HG03097 (cell line): ENCODE measurements around the gene IFT80.

Experiments
- ATAC-seq: cut with Tn5 transposase; IDR thresholded peaks from one replicate; pipeline ENCODE4 v1.9.1; 2021; ENCODE audit not compliant: unreplicated experiment, low FRiP score

IFT80 gene

GRCh38 chr3:160399125-160400029, at the start of gene IFT80, which contains the start of gene SMC4:
Gene IFT80, minus strand, starts transcription at chr3:160399225. Its CDS starts 14,625 bp downstream, at chr3:160384600.
Gene SMC4, plus strand, starts transcription at chr3:160399650. Its CDS starts 1,177 bp downstream, at chr3:160400827.
- peak; percentile 92 for ATAC-seq

- ATAC-seq: no peak
Observed at GRCh38 chr3:160447544-160447943, 48.5 kb upstream of the IFT80 start.

GRCh38 chr3:160446522-160447056, 47.6 kb upstream of the IFT80 start:
- ATAC-seq: no peak

- ATAC-seq: no peak
Observed at GRCh38 chr3:160445854-160446253, 46.8 kb upstream of the IFT80 start.

GRCh38 chr3:160444411-160444810, 45.4 kb upstream of the IFT80 start:
- ATAC-seq: no peak

- ATAC-seq: no peak
Observed at GRCh38 chr3:160440687-160441086, 41.7 kb upstream of the IFT80 start.

- no peak for ATAC-seq
Observed at GRCh38 chr3:160437083-160437455, 38.0 kb upstream of the IFT80 start.

- ATAC-seq: no peak
Observed at GRCh38 chr3:160435747-160436146, 36.7 kb upstream of the IFT80 start.

GRCh38 chr3:160435095-160435494, 36.1 kb upstream of the IFT80 start:
- no peak for ATAC-seq

GRCh38 chr3:160434071-160434470, 35.0 kb upstream of the IFT80 start:
- no peak for ATAC-seq

GRCh38 chr3:160427832-160428424, 28.9 kb upstream of the IFT80 start:
- no peak for ATAC-seq

- ATAC-seq: no peak
Observed at GRCh38 chr3:160417311-160417710, 18.3 kb upstream of the IFT80 start.

GRCh38 chr3:160413613-160414248, 14.7 kb upstream of the IFT80 start:
- ATAC-seq: no peak

GRCh38 chr3:160412477-160412876, 13.5 kb upstream of the IFT80 start:
- ATAC-seq: no peak

GRCh38 chr3:160409812-160410610, 11.0 kb upstream of the IFT80 start:
- ATAC-seq: no peak

GRCh38 chr3:160403796-160404470, 4.9 kb upstream of the IFT80 start:
- no peak for ATAC-seq

- ATAC-seq: no peak
Observed at GRCh38 chr3:160403028-160403545, 4.1 kb upstream of the IFT80 start.

- ATAC-seq: no peak
Observed at GRCh38 chr3:160402221-160403027, 3.4 kb upstream of the IFT80 start.
